GM21381 (cell line): Measurements from ENCODE around the gene HOXA7.

Experiments used
- ATAC-seq: cut with Tn5 transposase; IDR thresholded peaks from one replicate; pipeline ENCODE4 v1.9.1; 2021; ENCODE audit warnings: mild to moderate bottlenecking, moderate library complexity; ENCODE audit not compliant: unreplicated experiment

HOXA7 gene

DNA sequence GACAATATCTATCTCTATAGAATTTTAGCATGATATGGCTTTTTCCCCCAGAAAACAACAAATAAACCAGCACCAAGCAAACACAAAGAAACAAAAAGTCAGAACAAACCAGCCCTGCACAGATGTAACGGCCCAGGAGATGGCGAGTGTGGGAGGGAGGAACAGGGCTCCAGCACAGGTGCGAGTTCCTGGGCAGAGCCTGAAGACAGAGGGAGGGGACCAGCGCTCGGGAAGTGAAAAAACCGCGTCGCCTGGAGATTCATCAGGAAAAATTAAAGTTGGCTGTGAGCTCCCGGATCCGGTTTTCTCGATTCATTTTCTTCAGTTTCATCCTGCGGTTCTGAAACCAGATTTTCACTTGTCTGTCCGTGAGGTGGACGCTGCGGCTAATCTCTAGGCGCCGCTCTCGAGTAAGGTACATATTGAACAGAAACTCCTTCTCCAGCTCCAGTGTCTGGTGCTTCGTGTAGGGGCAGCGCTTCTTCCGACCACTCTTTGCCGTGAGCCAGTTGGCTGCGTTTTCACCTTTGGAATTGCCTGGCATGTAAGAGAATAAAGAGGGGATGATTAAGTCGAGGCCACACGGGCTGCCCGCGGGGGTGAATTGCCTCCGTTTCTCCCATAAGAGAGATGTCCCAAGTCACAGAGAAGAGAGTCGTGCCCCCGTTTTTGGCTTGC lies 15.3 kb upstream of the HOXA7 start:
- ATAC-seq = no peak

DNA sequence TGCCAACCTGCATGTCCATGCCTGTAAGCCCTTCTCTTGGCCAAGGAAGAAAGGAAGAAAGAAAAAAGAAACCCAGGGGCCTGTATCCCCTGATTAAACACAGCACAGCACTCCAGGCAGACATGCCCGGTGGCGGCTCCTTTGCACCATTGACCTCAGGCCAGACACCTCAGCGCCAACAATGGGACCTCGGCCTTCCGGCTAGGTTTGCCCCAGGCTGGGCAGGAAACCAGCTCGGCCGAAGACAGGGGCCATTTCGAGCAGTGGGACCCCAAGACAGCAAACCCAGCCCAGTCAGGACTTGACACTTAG lies 14.8 kb upstream of the HOXA7 start:
- no peak for ATAC-seq

GRCh38 chr7:27170426-27171324 lies 14.2 kb upstream of the HOXA7 start:
- no peak for ATAC-seq

DNA sequence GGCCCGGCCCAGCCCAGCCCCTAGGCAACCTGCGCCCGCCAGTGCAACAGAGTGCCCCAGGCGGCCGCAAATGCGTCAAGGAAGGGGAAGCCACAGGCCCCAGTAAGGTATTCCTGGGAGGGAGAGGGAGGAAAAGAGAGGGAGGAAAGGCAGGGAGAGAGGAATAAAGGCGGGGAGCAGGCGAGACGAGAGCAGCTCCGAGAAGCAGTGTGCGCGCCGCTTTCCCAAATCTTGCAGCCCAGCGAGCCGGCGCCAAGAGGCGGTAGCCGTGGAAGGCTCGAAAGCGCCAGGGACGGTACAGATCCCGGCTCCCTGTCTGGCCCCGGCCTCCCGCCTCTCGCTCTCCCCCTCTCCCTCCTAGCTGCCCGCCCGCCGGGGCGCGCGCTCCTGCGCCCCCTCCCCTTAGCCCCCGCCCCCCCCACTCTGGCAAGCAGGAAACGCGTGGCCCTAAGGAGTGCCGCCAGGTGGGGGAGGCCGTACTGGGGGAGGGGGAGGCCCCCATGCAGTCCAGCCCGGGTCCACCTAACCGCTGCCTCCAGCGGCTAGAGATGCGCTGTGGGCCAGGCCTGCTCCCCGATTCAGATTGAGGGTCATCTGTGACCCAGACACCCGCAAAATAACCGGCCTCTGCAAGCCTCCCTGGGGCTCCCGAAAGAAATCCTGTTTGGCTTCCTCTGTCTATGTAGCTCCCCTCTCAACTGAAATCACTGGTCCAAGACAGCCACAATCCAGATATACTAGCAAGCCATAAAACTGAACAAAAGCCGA lies 13.4 kb upstream of the HOXA7 start:
- no peak for ATAC-seq

DNA sequence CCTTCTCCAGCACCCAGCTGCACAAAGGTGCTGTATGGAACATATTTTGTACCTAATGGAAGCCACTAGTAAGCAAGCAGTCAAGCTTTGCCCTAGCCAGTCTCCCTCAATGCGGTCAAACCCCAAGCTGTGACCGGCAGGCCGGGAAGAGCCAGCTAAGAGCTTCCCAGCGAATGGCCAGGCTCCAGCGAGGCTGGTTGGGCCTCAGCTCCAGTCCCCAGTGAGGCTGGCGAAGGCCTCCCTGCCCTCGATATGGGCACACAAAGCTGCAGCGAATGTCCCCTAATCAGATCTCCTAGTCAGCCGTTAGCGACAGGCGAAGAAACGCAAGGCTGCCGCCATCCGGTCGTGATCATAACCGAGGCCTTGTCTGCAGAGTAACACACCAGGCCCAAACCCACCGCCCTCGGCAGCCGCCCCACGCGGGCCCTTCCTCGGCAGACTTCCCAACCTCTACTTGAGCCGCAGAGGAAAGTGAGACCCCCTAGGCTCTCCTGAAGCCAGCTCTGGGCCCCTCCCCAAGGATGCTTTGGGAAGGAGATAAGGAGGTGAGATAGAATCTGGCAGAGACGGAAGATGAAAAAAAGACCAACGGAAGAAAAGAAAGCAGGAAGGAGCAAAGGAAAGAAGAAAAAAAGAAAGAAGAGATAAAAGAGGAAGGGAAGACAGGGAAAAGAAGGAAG lies 11.9 kb upstream of the HOXA7 start:
- no peak for ATAC-seq

GRCh38 chr7:27167916-27168264 lies 11.4 kb upstream of the HOXA7 start:
- ATAC-seq = no peak

DNA sequence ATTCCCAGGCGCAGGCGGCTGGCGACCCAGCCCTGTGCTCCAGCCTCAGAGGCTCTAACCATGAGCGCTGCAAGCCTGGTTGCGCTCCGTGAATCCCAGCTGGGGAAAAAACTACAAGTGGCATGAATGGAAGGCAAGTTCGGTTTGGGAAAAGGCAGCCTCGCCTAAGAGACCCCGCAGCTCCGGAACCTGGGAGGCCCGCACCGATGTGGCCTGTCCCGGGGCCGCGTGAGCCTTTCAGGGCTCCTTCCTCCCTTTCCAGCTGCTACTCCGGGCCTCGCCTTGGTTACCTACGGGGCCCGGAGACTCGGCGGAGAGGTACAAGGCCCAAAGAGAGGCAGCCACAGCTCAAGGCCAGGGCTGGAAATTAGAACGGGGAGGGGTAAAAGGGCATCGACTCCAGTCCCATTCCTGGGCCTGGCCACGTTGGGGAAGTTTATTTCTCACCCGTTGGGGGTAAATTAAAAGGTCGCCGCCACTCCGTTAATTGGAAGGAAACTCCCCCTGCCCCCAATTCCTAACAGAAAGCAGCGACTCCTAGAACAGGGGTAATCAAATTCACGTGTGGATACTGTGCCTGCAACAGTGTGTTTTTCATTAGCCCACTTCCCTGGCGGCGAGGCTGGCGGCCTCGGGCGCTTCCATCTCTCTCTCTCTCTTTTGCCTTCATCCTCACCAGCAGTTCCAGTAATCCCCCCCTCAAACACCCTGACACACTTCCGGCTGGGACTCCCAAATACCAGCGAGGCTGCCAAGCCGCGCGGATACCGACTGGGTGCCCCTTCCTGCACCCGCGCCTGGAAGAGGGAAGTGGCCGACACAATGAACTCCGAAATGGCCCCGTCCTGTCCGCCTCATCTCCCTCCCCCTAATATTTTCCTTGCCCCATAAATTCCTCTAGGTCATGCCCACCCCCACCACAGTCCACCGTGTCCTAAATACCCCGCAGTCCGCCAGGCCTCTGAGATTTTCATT lies 10.3 kb upstream of the HOXA7 start:
- no peak for ATAC-seq

GRCh38 chr7:27165996-27166530 lies 9.6 kb upstream of the HOXA7 start:
- no peak for ATAC-seq

- ATAC-seq = no peak
Observed at GRCh38 chr7:27165089-27165995, 8.9 kb upstream of the HOXA7 start, which contains the start of gene HOXA9. TSS of gene HOXA9 (minus strand) at chr7:27165537. CDS start at chr7:27165457, 80 bp downstream.

- ATAC-seq = no peak
Observed at GRCh38 chr7:27164367-27165088, 8.1 kb upstream of the HOXA7 start.

DNA sequence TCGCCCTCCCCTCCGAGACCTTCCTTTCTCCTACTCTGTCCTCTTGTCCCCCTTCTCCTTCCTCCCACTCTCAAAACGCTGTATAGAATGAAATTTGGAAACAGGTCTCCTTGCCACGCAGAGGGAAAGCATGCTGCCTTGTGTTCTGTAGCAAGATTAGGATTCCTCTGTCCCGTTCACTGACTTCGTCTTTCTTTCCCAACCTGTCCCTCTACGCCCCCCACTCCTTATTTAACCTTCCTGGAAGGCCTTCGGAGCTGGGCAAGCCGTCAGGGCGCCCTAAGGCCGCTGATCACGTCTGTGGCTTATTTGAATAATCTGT lies 7.5 kb upstream of the HOXA7 start:
- no peak for ATAC-seq

DNA sequence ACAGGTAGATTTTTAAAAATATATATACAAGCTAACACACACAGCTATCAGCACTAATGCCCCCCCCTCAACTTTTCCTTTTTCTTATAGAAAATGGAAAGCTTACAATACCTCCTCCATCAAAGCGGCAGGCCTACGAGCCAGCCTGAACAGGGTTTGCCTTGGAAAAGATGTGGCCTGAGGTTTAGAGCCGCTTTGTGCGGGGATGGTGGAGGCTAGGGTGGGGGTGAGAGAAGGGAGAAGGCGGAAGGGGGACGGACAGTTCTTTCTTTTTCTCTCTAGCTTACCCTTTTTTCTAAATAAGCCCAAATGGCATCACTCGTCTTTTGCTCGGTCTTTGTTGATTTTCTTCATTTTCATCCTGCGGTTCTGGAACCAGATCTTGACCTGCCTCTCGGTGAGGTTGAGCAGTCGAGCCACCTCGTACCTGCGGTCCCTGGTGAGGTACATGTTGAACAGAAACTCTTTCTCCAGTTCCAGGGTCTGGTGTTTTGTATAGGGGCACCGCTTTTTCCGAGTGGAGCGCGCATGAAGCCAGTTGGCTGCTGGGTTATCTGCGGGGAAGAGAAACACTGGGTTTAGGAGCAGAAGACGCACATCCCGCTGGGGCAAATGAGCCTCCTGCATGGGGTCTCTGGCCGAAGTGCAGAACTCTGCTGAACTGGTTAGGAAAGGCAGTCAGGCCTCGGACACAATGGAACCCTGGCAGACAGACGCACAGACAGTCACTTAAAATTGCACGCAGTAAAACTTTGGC lies 7.0 kb upstream of the HOXA7 start:
- no peak for ATAC-seq

- ATAC-seq = no peak
Observed at GRCh38 chr7:27162561-27163287, 6.2 kb upstream of the HOXA7 start.

- no peak for ATAC-seq
Observed at GRCh38 chr7:27161721-27162560, 5.5 kb upstream of the HOXA7 start.

DNA sequence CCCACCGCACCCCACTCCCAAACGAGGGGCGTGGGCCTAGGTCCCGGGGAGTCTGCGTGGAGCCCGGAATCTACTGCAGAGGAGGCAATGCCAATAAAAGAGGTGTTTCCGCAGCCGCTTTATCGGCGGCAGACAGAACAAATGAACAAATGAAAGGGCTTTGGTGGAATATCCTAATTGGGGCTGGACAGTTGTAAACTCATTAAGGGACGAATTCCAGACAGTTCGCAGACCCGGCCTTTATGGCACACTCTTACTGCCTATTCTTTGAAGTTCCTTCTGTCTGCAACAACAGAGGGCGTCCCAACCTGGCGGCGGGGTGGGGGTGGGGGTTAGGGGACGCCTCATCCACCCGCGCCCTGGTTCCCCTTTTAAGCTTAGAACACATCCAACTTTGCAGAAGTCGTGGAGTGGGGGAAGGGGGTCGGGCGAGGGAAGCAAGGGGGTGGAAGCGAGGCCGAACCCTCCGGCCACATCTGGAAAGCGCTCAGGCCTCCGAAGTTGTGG lies 4.8 kb upstream of the HOXA7 start:
- no peak for ATAC-seq
